ENCODE results near the gene SOX3.

SOX3 gene

DNA sequence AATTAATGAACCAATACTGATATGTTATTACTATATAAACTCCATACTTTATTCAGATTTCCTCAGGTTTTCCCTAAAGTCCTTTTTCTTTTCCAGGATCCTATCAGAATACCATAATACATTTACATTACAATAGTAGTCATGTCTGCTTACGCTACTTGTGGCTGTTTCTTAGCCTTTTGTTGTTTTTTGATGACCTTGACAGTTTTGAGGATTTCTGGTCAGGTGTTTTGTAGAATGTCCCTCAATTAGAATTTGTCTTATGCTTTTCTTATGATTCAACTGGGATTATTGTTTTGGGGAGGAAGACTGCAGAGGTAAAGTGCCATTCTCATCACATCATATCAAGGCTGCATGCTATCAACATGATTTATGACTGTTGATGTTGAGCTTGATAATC, 9.1 kb downstream of the SOX3 start:
- no peak for DNase-seq (ENCODE audit: low spot score)

DNA sequence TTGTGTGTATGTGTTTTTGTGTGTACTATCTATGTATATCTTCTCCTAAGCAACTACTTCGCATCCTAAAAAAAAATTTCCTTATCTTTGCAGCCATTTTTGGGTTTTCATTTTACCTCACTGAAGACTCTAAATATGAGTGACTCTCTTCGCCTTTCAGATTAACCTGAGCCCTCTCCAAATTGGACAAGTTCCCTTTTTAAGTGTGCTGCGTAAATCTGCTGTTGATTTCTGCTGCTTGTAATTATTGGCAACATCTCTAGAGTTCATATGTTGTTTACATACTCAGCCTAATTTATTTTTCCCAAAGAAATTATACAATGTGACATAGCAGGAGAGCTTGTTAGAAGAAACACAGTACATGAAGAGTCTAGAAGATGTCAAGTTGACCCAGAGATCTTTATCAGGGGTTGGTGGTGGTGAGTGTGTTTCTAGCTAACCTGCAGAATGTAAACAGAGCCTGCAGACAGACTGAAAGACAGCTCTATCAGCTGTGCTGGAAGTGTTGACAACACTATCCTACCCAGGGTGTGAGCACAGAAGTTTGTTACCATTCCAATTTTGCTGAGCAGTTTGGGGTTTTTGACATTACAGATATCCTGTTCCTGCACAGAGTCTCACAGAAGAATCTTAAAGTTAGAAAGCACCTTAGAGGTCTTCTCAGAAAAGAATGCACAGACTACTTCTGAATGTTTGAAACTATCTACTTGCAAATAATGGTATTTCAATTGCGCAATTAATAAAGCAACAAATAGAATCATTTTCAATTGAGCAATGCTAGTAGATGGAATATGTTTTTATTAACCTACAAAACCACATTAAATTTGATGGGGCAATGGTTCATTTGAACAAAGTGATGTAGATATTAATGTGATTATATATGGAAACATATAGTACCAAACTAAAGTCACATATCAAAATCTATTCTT, 12.5 kb downstream of the SOX3 start:
- DNase-seq (ENCODE audit: low spot score) = no peak

- DNase-seq (ENCODE audit: low spot score) = no peak
Observed at GRCh38 chrX:140480765-140481164, 24.1 kb downstream of the SOX3 start.

- no peak for DNase-seq (ENCODE audit: low spot score)
Observed at GRCh38 chrX:140477987-140478386, 26.9 kb downstream of the SOX3 start.

- no peak for DNase-seq (ENCODE audit: low spot score)
Observed at GRCh38 chrX:140475025-140475424, 29.8 kb downstream of the SOX3 start.

- no peak for DNase-seq (ENCODE audit: low spot score)
Observed at GRCh38 chrX:140467211-140467610, 37.7 kb downstream of the SOX3 start.

Data from Ammon's horn (tissue), 1 donor.